ENCODE measurements around the gene PPP6R1. TPM values are rescaled to one million over a fixed set of nuclear protein-coding genes. Genes with fewer than 3 reads are reported as not detected.

PPP6R1 gene
- polyA plus RNA-seq, 1 of the 3 experiments (the other 2 are of a cell fraction), result 47.8 TPM

- peak; percentile 35; the same call in 1 of the 2 replicates for TF ChIP-seq SMC3 (IDR thresholded peaks at IDR 0.05; ENCODE audit: low read depth, low read length)
- TF ChIP-seq POLR2AphosphoS5 (IDR thresholded peaks at IDR 0.05; ENCODE audit: low read depth, low read length), result peak; percentile 76
- peak; percentile 84 for TF ChIP-seq NFIC (IDR thresholded peaks at IDR 0.05; ENCODE audit: borderline replicate concordance)
- TF ChIP-seq RAD21 (IDR thresholded peaks at IDR 0.05; ENCODE audit: low read length), result peak; percentile 48
- TF ChIP-seq TCF12 (IDR thresholded peaks at IDR 0.05), result peak; percentile 82
- peak; percentile 68 for TF ChIP-seq GABPA (IDR thresholded peaks at IDR 0.05; ENCODE audit: low read depth)
- TF ChIP-seq IRF3 (IDR thresholded peaks at IDR 0.05; ENCODE audit: low read depth, low read length), result no peak
- TF ChIP-seq USF2 (IDR thresholded peaks at IDR 0.05; ENCODE audit: borderline replicate concordance, low read depth, low read length), result 0 out of 2 replicates have a peak, but pooled peaks have one; percentile 4
- TF ChIP-seq ZBTB33 (IDR thresholded peaks at IDR 0.05; ENCODE audit: borderline replicate concordance, low read depth), result peak; percentile 56; the same call in 1 of the 2 replicates
- peak; percentile 88 for TF ChIP-seq CHD2 (IDR thresholded peaks at IDR 0.05; ENCODE audit: low read length, partially characterized antibody)
- peak; percentile 96 for TF ChIP-seq SIN3A (IDR thresholded peaks at IDR 0.05; ENCODE audit: borderline replicate concordance, low read depth, low read length)
- TF ChIP-seq JUND (IDR thresholded peaks at IDR 0.05), result peak; percentile 100
- TF ChIP-seq ELF1 (IDR thresholded peaks at IDR 0.05), result peak; percentile 96
These were observed 42.2 kb downstream of the PPP6R1 start (continued) for GRCh38 chr19:55216461-55217198.

- Histone ChIP-seq H3K9me3 (no peaks in the 10 kb centered on the region), H4K20me1 (ENCODE audit: insufficient read depth) (peaks cover 5% of the 10 kb centered on the region; the same call in 1 of the 2 replicates), H3K9me2 (no peaks in the 10 kb centered on the region), H3K4me3 (ENCODE audit: low read depth in 2 of 2, low read length in 1 of 2) (no peak overlapping the region), H3K27me3 (ENCODE audit: insufficient read depth) (no peaks in the 10 kb centered on the region), H3K36me3 (replicated peaks in 1 of 2; ENCODE audit: control insufficient read depth in 1 of 2, insufficient read depth in 2 of 2, low read length in 1 of 2) (no peaks in the 10 kb centered on the region), H2AFZ (ENCODE audit: low read depth) (no peak overlapping the region), H3K79me2 (ENCODE audit: insufficient read depth) (no peaks in the 10 kb centered on the region), H3K9ac (no peak overlapping the region), H3F3A (replicated peaks; ENCODE audit: insufficient read depth) (peaks cover 32% of the 10 kb centered on the region), H3K4me1 (ENCODE audit: control insufficient read depth in 1 of 2, insufficient read depth in 2 of 2, low read depth in 1 of 2, low read length in 1 of 2) (peaks cover 11 to 22% of the 10 kb centered on the region in 2 experiments; a peak in 3 of 4 replicates), H3K27ac (ENCODE audit: low read depth in 2 of 2, low read length in 1 of 2) (no peak overlapping the region), H3K4me2 (no peak overlapping the region)
- TF ChIP-seq RAD21 (IDR thresholded peaks at IDR 0.05; ENCODE audit: low read length) (no peak), CTCF (IDR thresholded peaks at IDR 0.05) (no peak), ELF1 (IDR thresholded peaks at IDR 0.05) (no peak), FOXM1 (IDR thresholded peaks at IDR 0.05; ENCODE audit: low read depth) (no peak)
- POLR2A ChIA-PET, result no interaction called here
- CTCF ChIA-PET, result no interaction called here
- 83% methylated on average over 7 of the region's 7 CpGs for WGBS (ENCODE audit: low lambda C conversion rate)
- DNase-seq, result no peak
These were observed 45.3 kb downstream of the PPP6R1 start for GRCh38 chr19:55213547-55213946.

Measured in SK-N-SH (cell line).